ENCODE data around the gene ACOT11.

- TF ChIP-seq CTCF (IDR thresholded peaks at IDR 0.05; ENCODE audit: low read length), result no peak
- TF ChIP-seq EZH2 (optimal IDR thresholded peaks at IDR 0.05; ENCODE audit: low read depth, low read length), result no peak
These were observed 53.7 kb downstream of the ACOT11 start for GRCh38 chr1:54601730-54602129.

Data from MM.1S (cell line).